Upper lobe of right lung (tissue), 1 donor: ENCODE data around the gene GPR162. TPM values are rescaled to one million over a fixed set of nuclear protein-coding genes. Genes with fewer than 3 reads are reported as not detected.

Source experiments
- ATAC-seq: fragments of 200-7000 bp; cut with Tn5 transposase; one replicate; pipeline ENCODE4 v1.9.1; 2020; ENCODE audit warnings: mild to moderate bottlenecking, moderate library complexity
- DNase-seq: peaks from one replicate; pipeline ENCODE4 v3.0.0-alpha.2; 2020
- H3K27ac ChIP-seq: fragments of 200-600 bp; one replicate; pipeline ENCODE4 v1.8.0; 2022
- H3K27me3 ChIP-seq: fragments of 200-600 bp; one replicate; pipeline ENCODE4 v1.8.0; 2022; ENCODE audit warnings: mild to moderate bottlenecking
- H3K36me3 ChIP-seq: fragments of 200-600 bp; one replicate; pipeline ENCODE4 v1.8.0; 2022
- H3K4me1 ChIP-seq: fragments of 200-600 bp; one replicate; pipeline ENCODE4 v1.8.0; 2022
- H3K4me3 ChIP-seq: fragments of 200-600 bp; one replicate; pipeline ENCODE4 v1.8.0; 2022; ENCODE audit warnings: mild to moderate bottlenecking
- H3K9me3 ChIP-seq: fragments of 200-600 bp; one replicate; pipeline ENCODE4 v1.8.0; 2022
- CTCF ChIP-seq: fragments of 200-600 bp; IDR thresholded peaks from one replicate; pipeline ENCODE4 v1.8.0; 2022; ENCODE audit warnings: antibody characterized with exemption
- intact Hi-C: fragments of 100-400 bp; cut with DNase I; formaldehyde crosslinking; loops from one replicate; pipeline ENCODE4 v1.11.0; 2022
- total RNA-seq: library from RNA; stranded (reverse); fragmentation: NEBNext Ultra II Directional; extraction: Animal tissue kit (Norgen Biotek cat#: 25700); gene quantifications from one replicate; pipeline ENCODE4 v1.2.1, GENCODE V29; 2021
- donor health status: DM: no; HTN: yes; CAD: no; lungs with severe emphysema.

Gene GPR162
- total RNA-seq, 1 donor from 2014 or later: 17.1 TPM

DNA sequence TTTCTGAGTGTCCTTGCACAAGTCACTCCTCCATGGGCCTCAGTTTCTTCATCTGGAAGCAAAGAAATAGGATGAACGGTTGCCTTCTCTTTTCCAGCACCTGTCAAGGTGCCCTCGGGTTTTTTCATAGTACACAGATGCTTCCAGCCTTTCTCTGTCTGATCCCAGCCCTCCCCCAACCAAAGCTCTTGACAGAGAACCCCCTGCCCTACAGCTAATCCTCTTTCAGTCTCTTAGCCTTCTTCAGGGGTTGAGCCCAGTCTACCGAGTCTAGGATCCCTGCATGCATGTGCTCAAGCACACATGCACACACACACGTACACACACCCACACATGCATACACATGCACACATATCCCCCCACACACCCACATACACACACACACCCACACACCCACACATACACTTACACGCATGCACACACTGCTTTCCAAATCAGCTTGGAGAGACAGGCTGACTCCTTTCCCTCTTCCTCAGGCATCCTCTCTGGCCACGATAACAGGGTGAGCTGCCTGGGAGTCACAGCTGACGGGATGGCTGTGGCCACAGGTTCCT lies 24.8 kb downstream of the GPR162 start:
- no peaks in the 10 kb centered on the region for H3K9me3 ChIP-seq
- no peak for TF ChIP-seq CTCF
- H3K4me1 ChIP-seq: no peaks in the 10 kb centered on the region
- no peak overlapping the region for H3K27ac ChIP-seq
- intact Hi-C loops: no loop called here
- DNase-seq (no peak), ATAC-seq (no peak)
- no peaks in the 10 kb centered on the region for H3K27me3 ChIP-seq
- no peaks in the 10 kb centered on the region for H3K36me3 ChIP-seq
- H3K4me3 ChIP-seq: no peak overlapping the region

DNA sequence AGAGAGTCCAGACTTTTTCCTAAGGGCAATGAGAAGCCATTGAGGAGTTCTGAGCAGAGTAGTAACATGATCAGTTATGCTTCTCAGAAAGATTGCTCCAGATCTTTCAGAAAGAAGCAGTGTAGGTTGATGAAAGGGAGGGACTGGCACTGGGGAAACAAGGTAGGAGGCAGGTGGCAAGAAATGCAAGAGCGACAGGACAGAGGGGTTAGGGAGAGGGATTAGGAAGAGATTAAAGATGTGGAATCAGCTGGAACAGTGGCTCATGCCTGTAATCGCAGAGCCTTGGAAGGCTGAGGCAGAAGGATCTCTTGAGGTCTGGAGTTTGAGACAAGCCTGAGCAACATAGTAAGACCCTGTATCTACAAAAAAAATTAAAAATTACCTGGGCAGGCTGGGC lies 26.1 kb downstream of the GPR162 start:
- H3K4me1 ChIP-seq: no peaks in the 10 kb centered on the region
- H3K9me3 ChIP-seq: no peaks in the 10 kb centered on the region
- ATAC-seq (no peak), DNase-seq (no peak)
- H3K36me3 ChIP-seq: no peaks in the 10 kb centered on the region
- no peak overlapping the region for H3K4me3 ChIP-seq
- H3K27me3 ChIP-seq: no peaks in the 10 kb centered on the region
- intact Hi-C loops: no loop called here
- no peak for TF ChIP-seq CTCF
- H3K27ac ChIP-seq: no peak overlapping the region

GRCh38 chr12:6849427-6849826 lies 27.8 kb downstream of the GPR162 start:
- ATAC-seq (no peak), DNase-seq (no peak)
- Histone ChIP-seq H3K9me3 (no peaks in the 10 kb centered on the region), H3K4me3 (no peak overlapping the region), H3K4me1 (peaks cover 9% of the 10 kb centered on the region), H3K27ac (no peak overlapping the region), H3K36me3 (no peaks in the 10 kb centered on the region), H3K27me3 (no peaks in the 10 kb centered on the region)
- intact Hi-C loops: no loop called here
- TF ChIP-seq CTCF: no peak

DNA sequence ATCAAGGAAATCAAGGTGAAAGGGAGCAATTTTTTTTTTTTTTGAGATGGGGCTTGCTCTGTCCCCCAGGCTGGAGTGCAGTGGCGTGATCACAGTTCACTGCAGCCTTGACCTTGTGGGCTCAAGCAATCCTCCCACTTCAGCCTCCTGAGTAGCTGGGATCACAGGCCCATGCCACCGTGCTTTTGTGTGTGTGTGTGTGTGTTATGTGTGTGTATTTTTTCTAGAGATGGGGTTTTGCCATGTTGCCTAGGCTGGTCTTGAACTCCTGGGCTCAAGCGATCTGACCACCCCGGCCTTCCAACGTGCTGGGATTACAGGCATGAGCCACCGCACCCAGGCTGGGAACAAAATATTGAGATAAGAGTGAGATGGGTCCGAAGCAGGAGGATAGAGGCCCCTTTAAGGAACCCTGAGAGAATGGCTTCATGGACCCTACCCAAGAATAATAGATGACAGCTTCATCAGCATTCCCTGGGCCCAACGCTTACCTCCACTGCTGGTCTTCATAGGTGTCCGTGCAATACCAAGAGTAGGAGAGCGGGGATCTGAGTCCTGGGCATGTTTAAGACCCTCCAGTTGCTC lies 28.4 kb downstream of the GPR162 start:
- Histone ChIP-seq H3K27me3 (no peaks in the 10 kb centered on the region), H3K4me1 (peaks cover 9% of the 10 kb centered on the region), H3K27ac (no peak overlapping the region), H3K4me3 (no peak overlapping the region), H3K9me3 (no peaks in the 10 kb centered on the region), H3K36me3 (peaks cover 5% of the 10 kb centered on the region)
- intact Hi-C loops: no loop called here
- ATAC-seq (no peak), DNase-seq (no peak)
- TF ChIP-seq CTCF: no peak

GRCh38 chr12:6850796-6851152 lies 29.2 kb downstream of the GPR162 start:
- H3K9me3 ChIP-seq: no peaks in the 10 kb centered on the region
- no peak for ATAC-seq
- no peak for TF ChIP-seq CTCF
- no peaks in the 10 kb centered on the region for H3K27me3 ChIP-seq
- intact Hi-C loops: no loop called here
- peaks cover 11% of the 10 kb centered on the region for H3K36me3 ChIP-seq
- no peak overlapping the region for H3K27ac ChIP-seq
- H3K4me1 ChIP-seq: peaks cover 9% of the 10 kb centered on the region
- H3K4me3 ChIP-seq: peak overlapping the region; percentile 85
- no peak for DNase-seq
